Measurements from ENCODE around the gene ITGB8. TPM values are rescaled to one million over a fixed set of nuclear protein-coding genes. Genes with fewer than 3 reads are reported as not detected.

Gene ITGB8
- total and polyA plus RNA-seq, 9 of the 15 experiments (the other 6 are each of a cell fraction or from before 2014, with no cell fraction given), result under 0.01 to 0.03 (median 0.02) TPM; not detected in 6

DNA sequence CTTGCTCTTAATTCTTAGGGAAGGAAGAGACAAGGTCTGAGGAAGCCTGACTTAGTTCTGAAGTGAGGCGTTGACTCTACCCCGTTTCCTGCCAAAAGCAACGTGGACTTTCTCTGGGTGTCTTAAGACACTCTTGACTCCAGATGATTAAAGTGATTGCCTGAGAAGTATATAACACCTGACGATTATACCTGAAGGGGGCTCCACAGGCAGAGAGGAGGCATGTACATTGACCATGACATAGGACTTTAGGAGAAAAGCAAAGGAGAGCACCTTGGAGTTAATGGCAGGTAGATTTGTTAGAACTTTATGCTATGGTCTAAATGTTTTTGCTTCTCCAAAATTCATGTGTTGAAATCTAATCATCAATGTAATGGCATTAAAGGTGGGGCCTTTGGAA lies 15.9 kb downstream of the ITGB8 start:
- no peaks in the 10 kb centered on the region for H3K4me1 ChIP-seq (replicated peaks in 1 of 2; ENCODE audit: control insufficient read depth in 2 of 2, insufficient read depth in 2 of 2, low read length in 2 of 2)
- ChIA-PET POLR2A (no interaction called here), CTCF (ENCODE audit: low intra/inter-chr PET ratio) (no interaction called here)
- no TSS peak for BruUV-seq (replicated peaks)
- H3K9me1 ChIP-seq (ENCODE audit: control insufficient read depth, insufficient read depth, low read length), result no peaks in the 10 kb centered on the region
- no peak overlapping the region for H3K27ac ChIP-seq (ENCODE audit: extremely low read depth, low read depth, low read length)
- ATAC-seq (no peak), FAIRE-seq (no peak), DNase-seq (ENCODE audit: extremely low read depth in 1 of 4, low spot score in 3 of 4) (no peak)
- intact Hi-C loops (cut with micrococcal nuclease) (loop anchor here (10.0 kb wide), 1 partner anchor 362 kb away; no protein-coding TSS in a partner anchor), in situ Hi-C loops (cut with MboI) (loop anchor here (25.0 kb wide), 1 partner anchor 584 kb away; the partner anchor contains the start of gene TMEM196)
- WGBS (ENCODE audit: insufficient coverage, low coverage, missing lambda C conversion rate), result 3% methylated on average over 4 of the region's 4 CpGs
- H3K79me2 ChIP-seq (ENCODE audit: control insufficient read depth, insufficient read depth, low read length), result no peaks in the 10 kb centered on the region
- no peak overlapping the region for H3K4me3 ChIP-seq
- H3K9me3 ChIP-seq (replicated peaks; ENCODE audit: control insufficient read depth, insufficient read depth, low read depth, low read length), result no peaks in the 10 kb centered on the region
- peaks cover under 1 to 2% of the 10 kb centered on the region in 2 experiments; a peak in 1 of 5 replicates for H3K27me3 ChIP-seq (ENCODE audit: control insufficient read depth in 2 of 2, insufficient read depth in 2 of 2, low read length in 2 of 2)
- H3K4me2 ChIP-seq (ENCODE audit: insufficient read depth, low read length), result no peak overlapping the region
- H2AFZ ChIP-seq (ENCODE audit: low read depth, low read length), result no peak overlapping the region
- no peak overlapping the region for H3K9ac ChIP-seq (ENCODE audit: insufficient read depth in 1 of 2, low read depth in 2 of 2, low read length in 2 of 2)
- H3K36me3 ChIP-seq (ENCODE audit: control insufficient read depth, insufficient read depth, low read length), result no peaks in the 10 kb centered on the region
- H4K20me1 ChIP-seq (replicated peaks; ENCODE audit: control insufficient read depth, insufficient read depth, low read length), result no peaks in the 10 kb centered on the region
- no peak for TF ChIP-seq NKRF (IDR thresholded peaks at IDR 0.05; ENCODE audit: borderline replicate concordance)
- TF ChIP-seq PCBP2 (IDR thresholded peaks at IDR 0.05; ENCODE audit: low read depth, low read length, poor library complexity, severe bottlenecking), result no peak
- TF ChIP-seq KLF13 (tag; IDR thresholded peaks at IDR 0.05; ENCODE audit: borderline replicate concordance, low read depth), result no peak
- no peak for TF ChIP-seq ZNF197 (CRISPR knock-in tag; IDR thresholded peaks at IDR 0.05; ENCODE audit: low read depth)
- TF ChIP-seq ZFP30 (CRISPR knock-in tag; IDR thresholded peaks at IDR 0.05; ENCODE audit: borderline replicate concordance), result no peak
- no peak for TF ChIP-seq ZNF143 (CRISPR knock-in tag; IDR thresholded peaks at IDR 0.05)
